HG03469 (cell line): Measurements from ENCODE around the gene CYTH4.

ENCODE experiments used
- ATAC-seq: cut with Tn5 transposase; IDR thresholded peaks from one replicate; pipeline ENCODE4 v1.9.1; 2021; ENCODE audit warnings: mild to moderate bottlenecking, moderate library complexity, moderate number of reproducible peaks; ENCODE audit not compliant: unreplicated experiment

Gene CYTH4

GRCh38 chr22:37363261-37363992 is 81.1 kb downstream of the CYTH4 start:
- ATAC-seq, result no peak
